OCI-LY7 (cell line): ENCODE data around the gene SLC1A4. TPM values are rescaled to one million over a fixed set of nuclear protein-coding genes. Genes with fewer than 3 reads are reported as not detected.

Experiments
- BruUV-seq: library from RNA; stranded (reverse); fragments of 400-500 nt; replicated peaks from 2 replicates; lab custom pipeline; 2021; lab: Mats Ljungman, UMichigan
- CTCF ChIA-PET: fragments of 300-600 bp; sonication (Branson Sonifier 250); formaldehyde crosslinking; loops from one replicate; lab custom pipeline; 2022; ENCODE audit warnings: antibody characterized with exemption; ENCODE audit not compliant: unreplicated experiment; lab: Charles Lee
- POLR2A ChIA-PET: fragments of 300-600 bp; sonication (Branson Sonifier 250); formaldehyde crosslinking; loops from one replicate; lab custom pipeline; 2022; ENCODE audit warnings: antibody characterized with exemption; lab: Charles Lee
- DNase-seq: peaks from one replicate; pipeline ENCODE4 v3.0.0-alpha.2; 2015; ENCODE audit warnings: low spot score
- H2AFZ ChIP-seq: fragments of 200-600 bp; sonication (generic), shearing (Covaris generic); 2 replicates; pipeline ENCODE4 v1.6.1; 2014; ENCODE audit warnings: mild to moderate bottlenecking, antibody characterized with exemption, low read length, moderate library complexity
- H3K27ac ChIP-seq: fragments of 200-600 bp; sonication (generic); 2 replicates; pipeline ENCODE4 v1.5.1; 2014; ENCODE audit warnings: mixed run types, low read depth, mild to moderate bottlenecking, moderate library complexity, low read length, inconsistent platforms; ENCODE audit not compliant: poor library complexity, severe bottlenecking
- H3K36me3 ChIP-seq: fragments of 200-600 bp; sonication (generic); 2 replicates; pipeline ENCODE4 v1.6.1; 2014; ENCODE audit warnings: mild to moderate bottlenecking, antibody characterized with exemption, low read length, moderate library complexity, mixed read lengths; ENCODE audit not compliant: insufficient read depth
- H3K4me1 ChIP-seq: fragments of 200-600 bp; sonication (generic); 2 replicates; pipeline ENCODE4 v1.5.1; 2014; ENCODE audit warnings: mild to moderate bottlenecking, low read length; ENCODE audit not compliant: insufficient read depth, poor library complexity, severe bottlenecking
- H3K4me2 ChIP-seq: fragments of 200-600 bp; sonication (generic); 2 replicates; pipeline ENCODE4 v1.6.1; 2014; ENCODE audit warnings: mild to moderate bottlenecking, low read length
- H3K4me3 ChIP-seq: fragments of 200-600 bp; sonication (generic); 2 replicates; pipeline ENCODE4 v1.5.1; 2014; ENCODE audit warnings: mild to moderate bottlenecking, low read depth, low read length; ENCODE audit not compliant: poor library complexity, severe bottlenecking
- H3K79me2 ChIP-seq: fragments of 200-600 bp; sonication (generic); 2 replicates; pipeline ENCODE4 v1.6.1; 2016; ENCODE audit warnings: low read depth, mild to moderate bottlenecking, low read length, moderate library complexity, mixed read lengths; ENCODE audit not compliant: insufficient read depth
- H3K9me2 ChIP-seq: fragments of 200-600 bp; sonication (generic); 2 replicates; pipeline ENCODE4 v1.6.1; 2016; ENCODE audit warnings: mild to moderate bottlenecking, low read length, mixed read lengths; ENCODE audit not compliant: insufficient read depth
- H3K9me3 ChIP-seq: fragments of 200-600 bp; sonication (generic); 2 replicates; pipeline ENCODE4 v1.6.1; 2014; ENCODE audit warnings: mild to moderate bottlenecking, mixed run types, low read length, mixed read lengths
- H4K20me1 ChIP-seq: fragments of 200-600 bp; sonication (generic); 2 replicates; pipeline ENCODE4 v1.6.1; 2014; ENCODE audit warnings: mild to moderate bottlenecking, antibody characterized with exemption, low read length, moderate library complexity, mixed read lengths; ENCODE audit not compliant: insufficient read depth
- EZH2phosphoT487 ChIP-seq: fragments of 200-600 bp; sonication (generic); IDR thresholded peaks from 2 replicates; pipeline ENCODE4 v1.6.1; 2018; ENCODE audit warnings: low read depth, borderline replicate concordance, mild to moderate bottlenecking, mixed run types, antibody characterized with exemption, low read length, moderate library complexity, mixed read lengths
- intact Hi-C: fragments of 100-400 bp; cut with micrococcal nuclease; formaldehyde crosslinking; loops from one replicate; pipeline ENCODE4 v1.10.0; 2022; ENCODE audit not compliant: unreplicated experiment
- total RNA-seq, 2 experiments: library from RNA; depleted of rRNA in 1 of 2; stranded (reverse); fragments of >200 nt in 1 of 2; shearing (Covaris generic) in 1 of 2; gene quantifications; 2 replicates each; pipeline ENCODE4 v1.2.3, GENCODE V29; 2014 to 2022
- TF ChIP-seq, protein P1 (sequence below): fragments of 200-600 bp; sonication (generic); conservative IDR thresholded peaks from 2 replicates; pipeline ENCODE4 v1.5.1; 2014; ENCODE audit warnings: mild to moderate bottlenecking, antibody characterized with exemption, low read length, moderate library complexity, mixed read lengths

The SLC1A4 gene
- total RNA-seq, 2 experiments from 2014 or later, result 17.2 to 31.1 TPM

DNA sequence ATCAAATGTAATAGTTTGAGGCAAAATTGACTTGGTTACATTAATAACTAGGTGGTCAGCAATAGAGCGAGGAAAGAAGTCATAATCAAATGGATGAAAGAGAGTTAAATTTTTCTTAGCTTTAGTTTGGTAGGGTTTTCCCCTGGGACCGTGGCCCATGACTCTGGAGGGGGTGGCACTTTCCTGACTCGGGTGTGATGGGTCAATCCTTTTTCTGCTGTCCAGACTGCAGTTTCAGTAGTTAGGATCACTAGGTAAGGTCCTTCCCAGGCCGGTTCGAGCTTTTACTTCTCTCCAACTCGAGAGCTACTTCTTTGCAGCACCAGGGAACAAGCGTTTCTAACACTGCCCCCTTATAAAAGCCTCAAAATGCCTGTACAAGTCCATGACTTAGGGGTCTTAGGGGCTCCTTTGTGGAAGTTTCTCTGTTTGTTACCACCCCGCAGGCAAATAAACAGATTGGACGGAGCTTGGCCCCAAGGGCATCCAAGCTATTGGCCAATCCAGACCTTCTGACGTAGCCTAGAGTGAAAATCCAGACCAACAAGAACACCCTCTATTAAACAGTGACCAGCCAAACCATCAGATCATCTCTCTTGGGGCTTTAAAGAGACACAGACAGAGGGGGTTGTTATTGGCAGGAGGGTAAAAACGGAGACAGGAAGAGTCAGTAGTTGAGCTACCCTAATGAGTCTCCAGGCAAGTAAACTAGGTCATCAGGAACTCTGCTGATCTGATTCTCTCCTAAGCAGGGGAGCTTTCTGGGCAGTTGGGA, 57.6 kb downstream of the SLC1A4 start:
- Histone ChIP-seq H3K4me1 (peaks cover 4% of the 10 kb centered on the region), H3K4me3 (no peak overlapping the region), H3K27ac (no peak overlapping the region), H3K9me3 (peaks cover 43% of the 10 kb centered on the region), H2AFZ (no peak overlapping the region), H3K79me2 (no peaks in the 10 kb centered on the region), H4K20me1 (no peaks in the 10 kb centered on the region), H3K4me2 (no peak overlapping the region), H3K9me2 (no peaks in the 10 kb centered on the region), H3K36me3 (peaks cover 57% of the 10 kb centered on the region)
- CTCF ChIA-PET, result no interaction called here
- intact Hi-C loops, result no loop called here
- TF ChIP-seq, protein P1, sequence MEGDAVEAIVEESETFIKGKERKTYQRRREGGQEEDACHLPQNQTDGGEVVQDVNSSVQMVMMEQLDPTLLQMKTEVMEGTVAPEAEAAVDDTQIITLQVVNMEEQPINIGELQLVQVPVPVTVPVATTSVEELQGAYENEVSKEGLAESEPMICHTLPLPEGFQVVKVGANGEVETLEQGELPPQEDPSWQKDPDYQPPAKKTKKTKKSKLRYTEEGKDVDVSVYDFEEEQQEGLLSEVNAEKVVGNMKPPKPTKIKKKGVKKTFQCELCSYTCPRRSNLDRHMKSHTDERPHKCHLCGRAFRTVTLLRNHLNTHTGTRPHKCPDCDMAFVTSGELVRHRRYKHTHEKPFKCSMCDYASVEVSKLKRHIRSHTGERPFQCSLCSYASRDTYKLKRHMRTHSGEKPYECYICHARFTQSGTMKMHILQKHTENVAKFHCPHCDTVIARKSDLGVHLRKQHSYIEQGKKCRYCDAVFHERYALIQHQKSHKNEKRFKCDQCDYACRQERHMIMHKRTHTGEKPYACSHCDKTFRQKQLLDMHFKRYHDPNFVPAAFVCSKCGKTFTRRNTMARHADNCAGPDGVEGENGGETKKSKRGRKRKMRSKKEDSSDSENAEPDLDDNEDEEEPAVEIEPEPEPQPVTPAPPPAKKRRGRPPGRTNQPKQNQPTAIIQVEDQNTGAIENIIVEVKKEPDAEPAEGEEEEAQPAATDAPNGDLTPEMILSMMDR, result no peak
- TF ChIP-seq EZH2phosphoT487, result no peak
- no peak for DNase-seq
- BruUV-seq, result no TSS peak
- POLR2A ChIA-PET, result interaction anchor here (0.5 to 1.2 kb wide), 4 partner anchors 8 to 438 kb away, joined by 3 to 8 read pairs (median 4); partner anchors contain the start of gene CEP68

DNA sequence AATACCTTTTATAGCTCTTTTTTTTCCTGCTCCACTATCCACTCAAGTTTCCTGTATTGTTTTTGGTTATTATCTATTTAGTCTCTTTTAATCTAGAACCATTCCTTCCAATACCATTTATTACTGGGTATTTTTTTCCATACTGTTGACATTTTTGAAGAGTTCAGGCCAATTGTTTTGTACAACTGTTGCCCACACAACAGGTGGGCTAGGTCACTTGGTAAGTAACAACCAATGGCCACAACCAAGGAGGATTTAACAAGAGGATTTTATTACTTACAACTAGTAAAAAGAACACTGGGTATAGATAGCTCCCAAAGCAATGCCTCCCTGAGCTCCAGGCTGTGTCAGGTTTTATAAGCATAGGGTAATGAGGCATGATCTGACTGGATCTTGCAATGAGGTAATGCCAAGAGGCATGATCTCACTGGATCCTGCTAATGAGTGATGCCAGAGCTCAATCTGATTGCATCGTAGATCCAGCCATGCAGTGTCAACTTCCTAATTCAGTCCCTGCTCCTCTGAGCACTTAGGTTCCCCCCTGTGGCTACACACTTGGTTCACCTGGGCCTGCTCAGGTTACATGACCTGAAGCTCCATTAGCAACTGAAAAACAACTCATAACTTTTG, 59.9 kb downstream of the SLC1A4 start:
- Histone ChIP-seq H3K36me3 (peaks cover 50% of the 10 kb centered on the region), H3K9me3 (peaks cover 35% of the 10 kb centered on the region), H3K79me2 (0 out of 2 replicates have a peak, but pooled peaks cover 1% of the 10 kb centered on the region), H2AFZ (no peak overlapping the region), H3K4me2 (no peak overlapping the region), H3K4me3 (no peak overlapping the region), H3K27ac (no peak overlapping the region), H3K4me1 (peaks cover 27% of the 10 kb centered on the region), H3K9me2 (no peaks in the 10 kb centered on the region), H4K20me1 (no peaks in the 10 kb centered on the region)
- TF ChIP-seq, protein P1, result no peak
- TF ChIP-seq EZH2phosphoT487, result no peak
- ChIA-PET POLR2A (interaction anchor here (0.6 to 1.0 kb wide), 2 partner anchors 164 to 406 kb away, joined by 3 read pairs; no protein-coding TSS in a partner anchor), CTCF (no interaction called here)
- DNase-seq, result no peak
- intact Hi-C loops, result no loop called here
- no TSS peak for BruUV-seq
